WTC11 (cell line): ENCODE results near the gene PLEKHB1. TPM values are rescaled to one million over a fixed set of nuclear protein-coding genes. Genes with fewer than 3 reads are reported as not detected.

Experiments used
- ATAC-seq: fragments of 200-7000 bp; cut with Tn5 transposase; 2 replicates; pipeline ENCODE4 v1.10.0; 2021; ENCODE audit warnings: mild to moderate bottlenecking, moderate library complexity
- CTCF ChIA-PET: fragments of 300-600 bp; sonication (Branson Sonifier 250); formaldehyde crosslinking; loops from one replicate; lab custom pipeline; 2021; ENCODE audit warnings: antibody characterized with exemption; lab: Charles Lee
- POLR2A ChIA-PET: fragments of 350-600 bp; sonication (Branson Sonifier 250); formaldehyde crosslinking; loops from one replicate; lab custom pipeline; 2021; ENCODE audit warnings: antibody characterized with exemption; lab: Charles Lee
- DNase-seq: peaks from one replicate; pipeline ENCODE4 v3.0.0; 2021; ENCODE audit warnings: low spot score
- H3K27ac Mint-ChIP-seq: 2 replicates; pipeline ENCODE4 v1.8.0; 2021; ENCODE audit warnings: mixed read lengths
- H3K27me3 Mint-ChIP-seq: 2 replicates; pipeline ENCODE4 v1.8.0; 2021; ENCODE audit warnings: low read depth, mild to moderate bottlenecking, moderate library complexity, mixed read lengths
- H3K36me3 Mint-ChIP-seq: 2 replicates; pipeline ENCODE4 v1.8.0; 2021; ENCODE audit warnings: mixed read lengths
- H3K4me1 Mint-ChIP-seq: 2 replicates; pipeline ENCODE4 v1.8.0; 2022; ENCODE audit warnings: mixed read lengths
- H3K4me3 Mint-ChIP-seq: 2 replicates; pipeline ENCODE4 v1.8.0; 2021; ENCODE audit warnings: mild to moderate bottlenecking, moderate library complexity, mixed read lengths
- H3K9me3 Mint-ChIP-seq: 2 replicates; pipeline ENCODE4 v1.8.0; 2021; ENCODE audit warnings: mixed read lengths
- ETV6 ChIP-seq: sonication (generic); formaldehyde crosslinking; IDR thresholded peaks from 2 replicates; pipeline ENCODE4 v1.8.1; 2022; ENCODE audit warnings: mild to moderate bottlenecking, missing genetic modification reagents
- GABPB1 ChIP-seq: sonication (generic); formaldehyde crosslinking; IDR thresholded peaks from 2 replicates; pipeline ENCODE4 v1.8.1; 2023; ENCODE audit warnings: mild to moderate bottlenecking, missing genetic modification reagents
- IRF2 ChIP-seq: sonication (generic); formaldehyde crosslinking; IDR thresholded peaks from 2 replicates; pipeline ENCODE4 v1.8.0; 2022; ENCODE audit warnings: low read depth, missing genetic modification reagents, borderline replicate concordance
- MXD4 ChIP-seq: fragments of 250-450 bp; sonication (Bioruptor Pico); IDR thresholded peaks from 2 replicates; pipeline ENCODE4 v1.8.0; 2021; ENCODE audit warnings: mild to moderate bottlenecking, moderate library complexity, borderline replicate concordance
- SMAD3 ChIP-seq: sonication (generic); formaldehyde crosslinking; IDR thresholded peaks from 2 replicates; pipeline ENCODE4 v1.8.0; 2022; ENCODE audit warnings: missing genetic modification reagents, mild to moderate bottlenecking, borderline replicate concordance
- ZNF138 ChIP-seq: sonication (generic); formaldehyde crosslinking; conservative IDR thresholded peaks from 2 replicates; pipeline ENCODE4 v1.8.1; 2022; ENCODE audit warnings: mild to moderate bottlenecking, moderate library complexity, missing genetic modification reagents
- total RNA-seq: library from RNA; stranded (reverse); gene quantifications from 3 replicates; pipeline ENCODE4 v1.2.3, GENCODE V29; 2021
- TF ChIP-seq, protein P1 (sequence below): sonication (generic); formaldehyde crosslinking; IDR thresholded peaks from 2 replicates; pipeline ENCODE4 v1.8.1; 2022; ENCODE audit warnings: missing genetic modification reagents, borderline replicate concordance
- TF ChIP-seq, protein P2 (sequence below): fragments of 250-450 bp; sonication (Bioruptor Pico); IDR thresholded peaks from 2 replicates; pipeline ENCODE4 v1.9.0; 2021; ENCODE audit warnings: mild to moderate bottlenecking
- TF ChIP-seq, protein P3 (sequence below): sonication (generic); formaldehyde crosslinking; IDR thresholded peaks from 2 replicates; pipeline ENCODE4 v1.8.1; 2022; ENCODE audit warnings: low read depth, missing genetic modification reagents, borderline replicate concordance
- TF ChIP-seq, protein P4 (sequence below): sonication (generic); formaldehyde crosslinking; IDR thresholded peaks from 2 replicates; pipeline ENCODE4 v1.8.1; 2023; ENCODE audit warnings: mild to moderate bottlenecking, moderate library complexity, missing genetic modification reagents
- TF ChIP-seq, protein P5 (sequence below): sonication (generic); formaldehyde crosslinking; IDR thresholded peaks from 2 replicates; pipeline ENCODE4 v1.8.1; 2023; ENCODE audit warnings: mild to moderate bottlenecking, missing genetic modification reagents
- TF ChIP-seq, protein P6 (sequence below): sonication (generic); formaldehyde crosslinking; IDR thresholded peaks from 2 replicates; pipeline ENCODE4 v1.8.0; 2023; ENCODE audit warnings: missing genetic modification reagents
- TF ChIP-seq, protein P7 (sequence below): fragments of 250-450 bp; sonication (Bioruptor Pico); IDR thresholded peaks from 2 replicates; pipeline ENCODE4 v1.9.0; 2021; ENCODE audit warnings: mild to moderate bottlenecking, borderline replicate concordance
- TF ChIP-seq, protein P8 (sequence below): sonication (generic); formaldehyde crosslinking; IDR thresholded peaks from 2 replicates; pipeline ENCODE4 v1.8.1; 2023; ENCODE audit warnings: mild to moderate bottlenecking, missing genetic modification reagents, moderate library complexity

PLEKHB1 gene
- total RNA-seq, 1 experiment from 2014 or later = 12.0 TPM

DNA sequence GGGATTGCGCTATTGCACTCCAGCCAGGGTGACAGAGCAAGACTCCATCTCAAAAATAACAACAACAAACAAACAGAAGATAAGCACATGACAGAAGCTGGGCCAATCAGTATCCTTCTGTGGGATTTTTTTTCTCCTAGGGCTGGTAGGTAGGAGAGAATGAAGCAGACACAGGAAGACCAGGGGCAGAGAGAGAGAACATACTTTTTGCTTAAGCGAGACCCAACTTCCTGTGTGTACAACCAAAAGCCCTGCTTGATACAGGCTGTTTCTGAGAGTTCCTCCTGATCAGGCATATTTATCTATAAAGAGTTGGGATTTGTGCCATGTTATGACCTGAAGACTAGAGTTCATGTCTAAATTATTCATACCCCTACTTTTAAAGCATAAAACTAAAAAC, 12.4 kb upstream of the PLEKHB1 start:
- ATAC-seq = no peak
- no peak for DNase-seq
- Mint-ChIP-seq H3K4me3 (no peak overlapping the region), H3K36me3 (no peaks in the 10 kb centered on the region), H3K9me3 (peaks cover 13% of the 10 kb centered on the region), H3K4me1 (peaks cover 16% of the 10 kb centered on the region), H3K27ac (no peak overlapping the region), H3K27me3 (peaks cover 97% of the 10 kb centered on the region)
- ChIA-PET CTCF (no interaction called here), POLR2A (no interaction called here)
- no peak for TF ChIP-seq ETV6 (CRISPR knock-in tag)
- TF ChIP-seq SMAD3 (CRISPR knock-in tag) = no peak
- TF ChIP-seq, protein P1, sequence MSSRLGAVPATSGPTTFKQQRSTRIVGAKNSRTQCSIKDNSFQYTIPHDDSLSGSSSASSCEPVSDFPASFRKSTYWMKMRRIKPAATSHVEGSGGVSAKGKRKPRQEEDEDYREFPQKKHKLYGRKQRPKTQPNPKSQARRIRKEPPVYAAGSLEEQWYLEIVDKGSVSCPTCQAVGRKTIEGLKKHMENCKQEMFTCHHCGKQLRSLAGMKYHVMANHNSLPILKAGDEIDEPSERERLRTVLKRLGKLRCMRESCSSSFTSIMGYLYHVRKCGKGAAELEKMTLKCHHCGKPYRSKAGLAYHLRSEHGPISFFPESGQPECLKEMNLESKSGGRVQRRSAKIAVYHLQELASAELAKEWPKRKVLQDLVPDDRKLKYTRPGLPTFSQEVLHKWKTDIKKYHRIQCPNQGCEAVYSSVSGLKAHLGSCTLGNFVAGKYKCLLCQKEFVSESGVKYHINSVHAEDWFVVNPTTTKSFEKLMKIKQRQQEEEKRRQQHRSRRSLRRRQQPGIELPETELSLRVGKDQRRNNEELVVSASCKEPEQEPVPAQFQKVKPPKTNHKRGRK (CRISPR knock-in tag) = no peak
- TF ChIP-seq, protein P2, sequence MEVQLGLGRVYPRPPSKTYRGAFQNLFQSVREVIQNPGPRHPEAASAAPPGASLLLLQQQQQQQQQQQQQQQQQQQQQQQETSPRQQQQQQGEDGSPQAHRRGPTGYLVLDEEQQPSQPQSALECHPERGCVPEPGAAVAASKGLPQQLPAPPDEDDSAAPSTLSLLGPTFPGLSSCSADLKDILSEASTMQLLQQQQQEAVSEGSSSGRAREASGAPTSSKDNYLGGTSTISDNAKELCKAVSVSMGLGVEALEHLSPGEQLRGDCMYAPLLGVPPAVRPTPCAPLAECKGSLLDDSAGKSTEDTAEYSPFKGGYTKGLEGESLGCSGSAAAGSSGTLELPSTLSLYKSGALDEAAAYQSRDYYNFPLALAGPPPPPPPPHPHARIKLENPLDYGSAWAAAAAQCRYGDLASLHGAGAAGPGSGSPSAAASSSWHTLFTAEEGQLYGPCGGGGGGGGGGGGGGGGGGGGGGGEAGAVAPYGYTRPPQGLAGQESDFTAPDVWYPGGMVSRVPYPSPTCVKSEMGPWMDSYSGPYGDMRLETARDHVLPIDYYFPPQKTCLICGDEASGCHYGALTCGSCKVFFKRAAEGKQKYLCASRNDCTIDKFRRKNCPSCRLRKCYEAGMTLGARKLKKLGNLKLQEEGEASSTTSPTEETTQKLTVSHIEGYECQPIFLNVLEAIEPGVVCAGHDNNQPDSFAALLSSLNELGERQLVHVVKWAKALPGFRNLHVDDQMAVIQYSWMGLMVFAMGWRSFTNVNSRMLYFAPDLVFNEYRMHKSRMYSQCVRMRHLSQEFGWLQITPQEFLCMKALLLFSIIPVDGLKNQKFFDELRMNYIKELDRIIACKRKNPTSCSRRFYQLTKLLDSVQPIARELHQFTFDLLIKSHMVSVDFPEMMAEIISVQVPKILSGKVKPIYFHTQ = no peak
- TF ChIP-seq, protein P3, sequence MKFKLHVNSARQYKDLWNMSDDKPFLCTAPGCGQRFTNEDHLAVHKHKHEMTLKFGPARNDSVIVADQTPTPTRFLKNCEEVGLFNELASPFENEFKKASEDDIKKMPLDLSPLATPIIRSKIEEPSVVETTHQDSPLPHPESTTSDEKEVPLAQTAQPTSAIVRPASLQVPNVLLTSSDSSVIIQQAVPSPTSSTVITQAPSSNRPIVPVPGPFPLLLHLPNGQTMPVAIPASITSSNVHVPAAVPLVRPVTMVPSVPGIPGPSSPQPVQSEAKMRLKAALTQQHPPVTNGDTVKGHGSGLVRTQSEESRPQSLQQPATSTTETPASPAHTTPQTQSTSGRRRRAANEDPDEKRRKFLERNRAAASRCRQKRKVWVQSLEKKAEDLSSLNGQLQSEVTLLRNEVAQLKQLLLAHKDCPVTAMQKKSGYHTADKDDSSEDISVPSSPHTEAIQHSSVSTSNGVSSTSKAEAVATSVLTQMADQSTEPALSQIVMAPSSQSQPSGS = no peak

DNA sequence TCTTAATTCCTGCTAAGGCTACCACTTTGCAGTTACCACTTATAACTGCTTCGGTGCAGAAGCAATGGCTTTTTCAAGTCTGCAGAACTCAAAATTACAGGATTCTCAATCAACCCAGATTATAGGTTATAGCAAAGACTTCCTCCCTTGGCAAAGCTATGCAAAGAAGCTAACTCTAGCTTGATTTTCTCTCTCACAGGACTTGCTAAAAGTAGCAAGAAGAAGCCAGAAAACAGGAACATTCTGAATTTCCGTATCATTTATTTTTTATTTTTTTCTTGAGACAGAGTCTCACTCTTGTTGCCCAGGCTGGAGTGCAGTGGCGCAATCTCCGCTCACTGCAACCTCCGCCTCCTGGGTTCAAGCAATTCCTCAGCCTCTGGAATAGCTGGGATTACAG, 10.7 kb upstream of the PLEKHB1 start:
- ATAC-seq (no peak), DNase-seq (no peak)
- Mint-ChIP-seq H3K27me3 (peaks cover 96% of the 10 kb centered on the region), H3K4me1 (peaks cover 3% of the 10 kb centered on the region; the same call in 1 of the 2 replicates), H3K36me3 (no peaks in the 10 kb centered on the region), H3K9me3 (peaks cover 13% of the 10 kb centered on the region), H3K27ac (no peak overlapping the region), H3K4me3 (no peak overlapping the region)
- POLR2A ChIA-PET = no interaction called here
- CTCF ChIA-PET = interaction anchor here (1.1 kb wide), 1 partner anchor 10 kb away, joined by 3 read pairs; no protein-coding TSS in a partner anchor
- TF ChIP-seq, protein P4, sequence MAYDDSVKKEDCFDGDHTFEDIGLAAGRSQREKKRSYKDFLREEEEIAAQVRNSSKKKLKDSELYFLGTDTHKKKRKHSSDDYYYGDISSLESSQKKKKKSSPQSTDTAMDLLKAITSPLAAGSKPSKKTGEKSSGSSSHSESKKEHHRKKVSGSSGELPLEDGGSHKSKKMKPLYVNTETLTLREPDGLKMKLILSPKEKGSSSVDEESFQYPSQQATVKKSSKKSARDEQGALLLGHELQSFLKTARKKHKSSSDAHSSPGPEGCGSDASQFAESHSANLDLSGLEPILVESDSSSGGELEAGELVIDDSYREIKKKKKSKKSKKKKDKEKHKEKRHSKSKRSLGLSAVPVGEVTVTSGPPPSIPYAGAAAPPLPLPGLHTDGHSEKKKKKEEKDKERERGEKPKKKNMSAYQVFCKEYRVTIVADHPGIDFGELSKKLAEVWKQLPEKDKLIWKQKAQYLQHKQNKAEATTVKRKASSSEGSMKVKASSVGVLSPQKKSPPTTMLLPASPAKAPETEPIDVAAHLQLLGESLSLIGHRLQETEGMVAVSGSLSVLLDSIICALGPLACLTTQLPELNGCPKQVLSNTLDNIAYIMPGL (CRISPR knock-in tag) = no peak
- TF ChIP-seq, protein P5, sequence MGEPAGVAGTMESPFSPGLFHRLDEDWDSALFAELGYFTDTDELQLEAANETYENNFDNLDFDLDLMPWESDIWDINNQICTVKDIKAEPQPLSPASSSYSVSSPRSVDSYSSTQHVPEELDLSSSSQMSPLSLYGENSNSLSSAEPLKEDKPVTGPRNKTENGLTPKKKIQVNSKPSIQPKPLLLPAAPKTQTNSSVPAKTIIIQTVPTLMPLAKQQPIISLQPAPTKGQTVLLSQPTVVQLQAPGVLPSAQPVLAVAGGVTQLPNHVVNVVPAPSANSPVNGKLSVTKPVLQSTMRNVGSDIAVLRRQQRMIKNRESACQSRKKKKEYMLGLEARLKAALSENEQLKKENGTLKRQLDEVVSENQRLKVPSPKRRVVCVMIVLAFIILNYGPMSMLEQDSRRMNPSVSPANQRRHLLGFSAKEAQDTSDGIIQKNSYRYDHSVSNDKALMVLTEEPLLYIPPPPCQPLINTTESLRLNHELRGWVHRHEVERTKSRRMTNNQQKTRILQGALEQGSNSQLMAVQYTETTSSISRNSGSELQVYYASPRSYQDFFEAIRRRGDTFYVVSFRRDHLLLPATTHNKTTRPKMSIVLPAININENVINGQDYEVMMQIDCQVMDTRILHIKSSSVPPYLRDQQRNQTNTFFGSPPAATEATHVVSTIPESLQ (CRISPR knock-in tag) = no peak
- TF ChIP-seq, protein P2 = no peak
- TF ChIP-seq, protein P6, sequence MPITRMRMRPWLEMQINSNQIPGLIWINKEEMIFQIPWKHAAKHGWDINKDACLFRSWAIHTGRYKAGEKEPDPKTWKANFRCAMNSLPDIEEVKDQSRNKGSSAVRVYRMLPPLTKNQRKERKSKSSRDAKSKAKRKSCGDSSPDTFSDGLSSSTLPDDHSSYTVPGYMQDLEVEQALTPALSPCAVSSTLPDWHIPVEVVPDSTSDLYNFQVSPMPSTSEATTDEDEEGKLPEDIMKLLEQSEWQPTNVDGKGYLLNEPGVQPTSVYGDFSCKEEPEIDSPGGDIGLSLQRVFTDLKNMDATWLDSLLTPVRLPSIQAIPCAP = no peak
- TF ChIP-seq MXD4 (CRISPR knock-in tag) (no peak), GABPB1 (CRISPR knock-in tag) (no peak), IRF2 (CRISPR knock-in tag) (no peak), ZNF138 (CRISPR knock-in tag) (no peak)
- TF ChIP-seq, protein P7, sequence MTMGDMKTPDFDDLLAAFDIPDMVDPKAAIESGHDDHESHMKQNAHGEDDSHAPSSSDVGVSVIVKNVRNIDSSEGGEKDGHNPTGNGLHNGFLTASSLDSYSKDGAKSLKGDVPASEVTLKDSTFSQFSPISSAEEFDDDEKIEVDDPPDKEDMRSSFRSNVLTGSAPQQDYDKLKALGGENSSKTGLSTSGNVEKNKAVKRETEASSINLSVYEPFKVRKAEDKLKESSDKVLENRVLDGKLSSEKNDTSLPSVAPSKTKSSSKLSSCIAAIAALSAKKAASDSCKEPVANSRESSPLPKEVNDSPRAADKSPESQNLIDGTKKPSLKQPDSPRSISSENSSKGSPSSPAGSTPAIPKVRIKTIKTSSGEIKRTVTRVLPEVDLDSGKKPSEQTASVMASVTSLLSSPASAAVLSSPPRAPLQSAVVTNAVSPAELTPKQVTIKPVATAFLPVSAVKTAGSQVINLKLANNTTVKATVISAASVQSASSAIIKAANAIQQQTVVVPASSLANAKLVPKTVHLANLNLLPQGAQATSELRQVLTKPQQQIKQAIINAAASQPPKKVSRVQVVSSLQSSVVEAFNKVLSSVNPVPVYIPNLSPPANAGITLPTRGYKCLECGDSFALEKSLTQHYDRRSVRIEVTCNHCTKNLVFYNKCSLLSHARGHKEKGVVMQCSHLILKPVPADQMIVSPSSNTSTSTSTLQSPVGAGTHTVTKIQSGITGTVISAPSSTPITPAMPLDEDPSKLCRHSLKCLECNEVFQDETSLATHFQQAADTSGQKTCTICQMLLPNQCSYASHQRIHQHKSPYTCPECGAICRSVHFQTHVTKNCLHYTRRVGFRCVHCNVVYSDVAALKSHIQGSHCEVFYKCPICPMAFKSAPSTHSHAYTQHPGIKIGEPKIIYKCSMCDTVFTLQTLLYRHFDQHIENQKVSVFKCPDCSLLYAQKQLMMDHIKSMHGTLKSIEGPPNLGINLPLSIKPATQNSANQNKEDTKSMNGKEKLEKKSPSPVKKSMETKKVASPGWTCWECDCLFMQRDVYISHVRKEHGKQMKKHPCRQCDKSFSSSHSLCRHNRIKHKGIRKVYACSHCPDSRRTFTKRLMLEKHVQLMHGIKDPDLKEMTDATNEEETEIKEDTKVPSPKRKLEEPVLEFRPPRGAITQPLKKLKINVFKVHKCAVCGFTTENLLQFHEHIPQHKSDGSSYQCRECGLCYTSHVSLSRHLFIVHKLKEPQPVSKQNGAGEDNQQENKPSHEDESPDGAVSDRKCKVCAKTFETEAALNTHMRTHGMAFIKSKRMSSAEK (CRISPR knock-in tag) = no peak
- TF ChIP-seq, protein P8, sequence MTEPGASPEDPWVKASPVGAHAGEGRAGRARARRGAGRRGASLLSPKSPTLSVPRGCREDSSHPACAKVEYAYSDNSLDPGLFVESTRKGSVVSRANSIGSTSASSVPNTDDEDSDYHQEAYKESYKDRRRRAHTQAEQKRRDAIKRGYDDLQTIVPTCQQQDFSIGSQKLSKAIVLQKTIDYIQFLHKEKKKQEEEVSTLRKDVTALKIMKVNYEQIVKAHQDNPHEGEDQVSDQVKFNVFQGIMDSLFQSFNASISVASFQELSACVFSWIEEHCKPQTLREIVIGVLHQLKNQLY (CRISPR knock-in tag) = no peak
